Trophoblast cell (in vitro differentiated cells and primary cell): ENCODE results near the gene ABCC3.

Source experiments
- DNase-seq, 2 donors: peaks; one replicate each; pipeline ENCODE4 v3.0.0-alpha.2; 2016
- H2AFZ ChIP-seq: 2 replicates; pipeline ENCODE4 v1.6.1; 2013; ENCODE audit warnings: low read length, moderate library complexity, mild to moderate bottlenecking; ENCODE audit not compliant: insufficient read depth, poor library complexity
- H2AK5ac ChIP-seq: 2 replicates; pipeline ENCODE4 v1.6.1; 2013; ENCODE audit warnings: mild to moderate bottlenecking, low read length
- H2BK120ac ChIP-seq: 2 replicates; pipeline ENCODE4 v1.6.1; 2013; ENCODE audit warnings: low read length, mild to moderate bottlenecking, moderate library complexity; ENCODE audit not compliant: insufficient read depth, poor library complexity
- H2BK12ac ChIP-seq: 2 replicates; pipeline ENCODE4 v1.6.1; 2013; ENCODE audit warnings: mild to moderate bottlenecking, low read length, moderate library complexity
- H2BK5ac ChIP-seq: 2 replicates; pipeline ENCODE4 v1.6.1; 2013; ENCODE audit warnings: low read length, low read depth, moderate library complexity, mild to moderate bottlenecking; ENCODE audit not compliant: poor library complexity
- H3K14ac ChIP-seq: 2 replicates; pipeline ENCODE4 v1.6.1; 2013; ENCODE audit warnings: mild to moderate bottlenecking, low read length
- H3K18ac ChIP-seq: 2 replicates; pipeline ENCODE4 v1.6.1; 2013; ENCODE audit warnings: mild to moderate bottlenecking, low read length
- H3K23ac ChIP-seq: 2 replicates; pipeline ENCODE4 v1.6.1; 2013; ENCODE audit warnings: low read length
- H3K27ac ChIP-seq: 2 replicates; pipeline ENCODE4 v1.5.1; 2013; ENCODE audit warnings: low read depth, mild to moderate bottlenecking, inconsistent platforms, low read length, moderate library complexity
- H3K27me3 ChIP-seq: 2 replicates; pipeline ENCODE4 v1.6.1; 2013; ENCODE audit warnings: inconsistent platforms, mild to moderate bottlenecking, low read length, moderate library complexity; ENCODE audit not compliant: insufficient read depth
- H3K36me3 ChIP-seq, 2 experiments: 1 replicate in 1 of 2; 2 replicates in 1 of 2; pipeline ENCODE4 v1.6.1; 2013; ENCODE audit warnings: low read length in 2 of 2, mild to moderate bottlenecking in 2 of 2, moderate library complexity in 1 of 2; ENCODE audit not compliant: insufficient read depth in 2 of 2, control insufficient read depth in 1 of 2
- H3K4ac ChIP-seq: 2 replicates; pipeline ENCODE4 v1.6.1; 2013; ENCODE audit warnings: low read depth, mild to moderate bottlenecking, low read length, moderate library complexity
- H3K4me1 ChIP-seq, 2 experiments: 1 replicate in 1 of 2; 2 replicates in 1 of 2; pipeline ENCODE4 v1.6.1; 2013; ENCODE audit warnings: low read length in 2 of 2, mild to moderate bottlenecking in 2 of 2, moderate library complexity in 1 of 2; ENCODE audit not compliant: insufficient read depth in 2 of 2, control insufficient read depth in 1 of 2
- H3K4me2 ChIP-seq: 2 replicates; pipeline ENCODE4 v1.6.1; 2013; ENCODE audit warnings: inconsistent platforms, mild to moderate bottlenecking, low read length, moderate library complexity
- H3K4me3 ChIP-seq: 2 replicates; pipeline ENCODE4 v1.5.1; 2013; ENCODE audit warnings: mild to moderate bottlenecking, low read depth, low read length, inconsistent platforms
- H3K79me1 ChIP-seq: one replicate; pipeline ENCODE4 v1.6.1; 2013; ENCODE audit warnings: low read length
- H3K79me2 ChIP-seq: 2 replicates; pipeline ENCODE4 v1.6.1; 2013; ENCODE audit warnings: low read length, mild to moderate bottlenecking; ENCODE audit not compliant: control insufficient read depth, insufficient read depth, poor library complexity
- H3K9ac ChIP-seq: 2 replicates; pipeline ENCODE4 v1.6.1; 2013; ENCODE audit warnings: mild to moderate bottlenecking, low read length
- H3K9me3 ChIP-seq: 2 replicates; pipeline ENCODE4 v1.6.1; 2013; ENCODE audit warnings: low read depth, mild to moderate bottlenecking, control low read depth, inconsistent platforms, low read length; ENCODE audit not compliant: insufficient read depth
- H4K12ac ChIP-seq: 2 replicates; pipeline ENCODE4 v1.6.1; 2013; ENCODE audit warnings: low read depth, mild to moderate bottlenecking, low read length, moderate library complexity
- H4K8ac ChIP-seq: 2 replicates; pipeline ENCODE4 v1.6.1; 2013; ENCODE audit warnings: low read depth, mild to moderate bottlenecking, low read length, moderate library complexity
- H4K91ac ChIP-seq: one replicate; pipeline ENCODE4 v1.6.1; 2013; ENCODE audit warnings: low read depth, mild to moderate bottlenecking, low read length, moderate library complexity
- WGBS: extraction: QIAGEN DNeasy Blood & Tissue Kit; methylation state at CpG from one replicate; pipeline ENCODE4 v1.1.7; 2013; ENCODE audit warnings: missing lambda C conversion rate; ENCODE audit not compliant: insufficient read length, insufficient coverage; ENCODE audit errors: extremely low coverage; 5-methylcytosine and 5-hydroxymethylcytosine counted together

ABCC3 gene

GRCh38 chr17:50668838-50669581 lies 34.3 kb downstream of the ABCC3 start:
- no peaks in the 10 kb centered on the region for H3K79me1 ChIP-seq
- H3K4ac ChIP-seq = no peak overlapping the region
- no peak overlapping the region for H2BK5ac ChIP-seq
- no peak overlapping the region for H3K4me3 ChIP-seq
- H3K27ac ChIP-seq = no peak overlapping the region
- no peak for DNase-seq
- peak overlapping the region; percentile 6 for H2BK12ac ChIP-seq
- no peak overlapping the region for H3K4me2 ChIP-seq
- H2AK5ac ChIP-seq = peak overlapping the region; percentile 27
- no peak overlapping the region for H3K18ac ChIP-seq
- H4K91ac ChIP-seq = peak overlapping the region; percentile 20
- H3K79me2 ChIP-seq = no peaks in the 10 kb centered on the region
- no peaks in the 10 kb centered on the region for H3K9me3 ChIP-seq
- H3K9ac ChIP-seq = no peak overlapping the region
- H3K36me3 ChIP-seq = no peaks in the 10 kb centered on the region
- H3K23ac ChIP-seq = no peak overlapping the region
- no peaks in the 10 kb centered on the region for H3K27me3 ChIP-seq
- H2AFZ ChIP-seq = no peak overlapping the region
- no CpG with 5 or more reads among the region's 9 CpGs for WGBS
- H3K14ac ChIP-seq = peak overlapping the region; percentile 18
- H4K12ac ChIP-seq = no peak overlapping the region
- peaks cover 9 to 10% of the 10 kb centered on the region in 2 experiments for H3K4me1 ChIP-seq
- H2BK120ac ChIP-seq = peak overlapping the region; percentile 6
- no peak overlapping the region for H4K8ac ChIP-seq

GRCh38 chr17:50672071-50672470 lies 37.4 kb downstream of the ABCC3 start:
- Histone ChIP-seq H3K23ac (no peak overlapping the region), H2AFZ (no peak overlapping the region), H3K14ac (no peak overlapping the region), H3K4ac (no peak overlapping the region), H3K4me2 (no peak overlapping the region), H4K8ac (no peak overlapping the region), H2AK5ac (no peak overlapping the region), H2BK12ac (no peak overlapping the region), H3K79me1 (no peaks in the 10 kb centered on the region), H4K91ac (no peak overlapping the region), H3K79me2 (no peaks in the 10 kb centered on the region), H3K27ac (no peak overlapping the region), H3K9me3 (no peaks in the 10 kb centered on the region), H2BK5ac (no peak overlapping the region), H2BK120ac (no peak overlapping the region), H3K36me3 (no peaks in the 10 kb centered on the region), H3K4me3 (no peak overlapping the region), H3K18ac (no peak overlapping the region), H4K12ac (no peak overlapping the region), H3K27me3 (no peaks in the 10 kb centered on the region), H3K9ac (no peak overlapping the region), H3K4me1 (peaks cover 9 to 10% of the 10 kb centered on the region in 2 experiments)
- DNase-seq = no peak
- WGBS = no CpG with 5 or more reads among the region's 5 CpGs

GRCh38 chr17:50672831-50673551 lies 38.3 kb downstream of the ABCC3 start:
- no peak overlapping the region for H4K8ac ChIP-seq

GRCh38 chr17:50675190-50675589 lies 40.5 kb downstream of the ABCC3 start:
- Histone ChIP-seq H3K23ac (no peak overlapping the region), H2AK5ac (no peak overlapping the region), H4K91ac (no peak overlapping the region), H2BK5ac (no peak overlapping the region), H4K12ac (no peak overlapping the region), H2BK12ac (no peak overlapping the region), H3K9me3 (no peaks in the 10 kb centered on the region), H2BK120ac (no peak overlapping the region), H3K36me3 (no peaks in the 10 kb centered on the region), H3K27me3 (no peaks in the 10 kb centered on the region), H3K4me1 (no peaks in the 10 kb centered on the region), H3K4me3 (no peak overlapping the region), H3K79me2 (no peaks in the 10 kb centered on the region), H3K4me2 (no peak overlapping the region), H3K14ac (no peak overlapping the region), H4K8ac (no peak overlapping the region), H3K79me1 (no peaks in the 10 kb centered on the region), H3K27ac (no peak overlapping the region), H2AFZ (no peak overlapping the region), H3K18ac (no peak overlapping the region), H3K4ac (no peak overlapping the region), H3K9ac (no peak overlapping the region)
- no peak for DNase-seq
- WGBS = no CpG with 5 or more reads among the region's 3 CpGs

More at GRCh38 chr17:50672831-50673551, 38.3 kb downstream of the ABCC3 start:
- H2AFZ ChIP-seq = no peak overlapping the region
- no peaks in the 10 kb centered on the region for H3K79me2 ChIP-seq
- H3K23ac ChIP-seq = no peak overlapping the region
- H4K12ac ChIP-seq = no peak overlapping the region
- no peak overlapping the region for H4K91ac ChIP-seq
- WGBS = no CpG with 5 or more reads among the region's 20 CpGs
- no peak overlapping the region for H3K27ac ChIP-seq
- H3K4me1 ChIP-seq = peaks cover 8% of the 10 kb centered on the region in 2 experiments
- no peak for DNase-seq
- no peak overlapping the region for H3K18ac ChIP-seq
- no peak overlapping the region for H3K4me2 ChIP-seq
- no peak overlapping the region for H2AK5ac ChIP-seq
- no peaks in the 10 kb centered on the region for H3K79me1 ChIP-seq
- no peak overlapping the region for H2BK120ac ChIP-seq
- no peaks in the 10 kb centered on the region for H3K27me3 ChIP-seq
- H3K9ac ChIP-seq = no peak overlapping the region
- H3K9me3 ChIP-seq = no peaks in the 10 kb centered on the region
- H3K4ac ChIP-seq = no peak overlapping the region
- H2BK12ac ChIP-seq = no peak overlapping the region
- H3K4me3 ChIP-seq = peak overlapping the region; percentile 49
- H2BK5ac ChIP-seq = no peak overlapping the region
- no peaks in the 10 kb centered on the region for H3K36me3 ChIP-seq
- no peak overlapping the region for H3K14ac ChIP-seq
